Measurements from ENCODE around the gene LMBR1.
"Not testable (repeated sequence)": the region's sequence is repeated elsewhere in the genome, so short reads cannot be mapped to it uniquely, and the experiment has no call there.

- TF ChIP-seq, protein P1, sequence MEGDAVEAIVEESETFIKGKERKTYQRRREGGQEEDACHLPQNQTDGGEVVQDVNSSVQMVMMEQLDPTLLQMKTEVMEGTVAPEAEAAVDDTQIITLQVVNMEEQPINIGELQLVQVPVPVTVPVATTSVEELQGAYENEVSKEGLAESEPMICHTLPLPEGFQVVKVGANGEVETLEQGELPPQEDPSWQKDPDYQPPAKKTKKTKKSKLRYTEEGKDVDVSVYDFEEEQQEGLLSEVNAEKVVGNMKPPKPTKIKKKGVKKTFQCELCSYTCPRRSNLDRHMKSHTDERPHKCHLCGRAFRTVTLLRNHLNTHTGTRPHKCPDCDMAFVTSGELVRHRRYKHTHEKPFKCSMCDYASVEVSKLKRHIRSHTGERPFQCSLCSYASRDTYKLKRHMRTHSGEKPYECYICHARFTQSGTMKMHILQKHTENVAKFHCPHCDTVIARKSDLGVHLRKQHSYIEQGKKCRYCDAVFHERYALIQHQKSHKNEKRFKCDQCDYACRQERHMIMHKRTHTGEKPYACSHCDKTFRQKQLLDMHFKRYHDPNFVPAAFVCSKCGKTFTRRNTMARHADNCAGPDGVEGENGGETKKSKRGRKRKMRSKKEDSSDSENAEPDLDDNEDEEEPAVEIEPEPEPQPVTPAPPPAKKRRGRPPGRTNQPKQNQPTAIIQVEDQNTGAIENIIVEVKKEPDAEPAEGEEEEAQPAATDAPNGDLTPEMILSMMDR (IDR thresholded peaks at IDR 0.05; ENCODE audit: extremely low read depth in 1 of 2, insufficient read depth in 1 of 2, low read depth in 1 of 2, low read length in 2 of 2): not testable (repeated sequence)
- TF ChIP-seq MAX (IDR thresholded peaks at IDR 0.05; ENCODE audit: insufficient read depth, insufficient read length); POLR2A (IDR thresholded peaks at IDR 0.05; ENCODE audit: low read depth, low read length); FOS (IDR thresholded peaks at IDR 0.05; ENCODE audit: borderline replicate concordance, insufficient read depth, low read length): not testable (repeated sequence)
These were observed 194.5 kb downstream of the LMBR1 start for GRCh38 chr7:156698512-156698911.

Measured in endothelial cell of umbilical vein (primary cell).